Measurements from ENCODE around the gene AFP.

Gene AFP

GRCh38 chr4:73470728-73471127, 34.7 kb downstream of the AFP start:
- DNase-seq = no peak

GRCh38 chr4:73477176-73477575, 41.2 kb downstream of the AFP start:
- no peak for DNase-seq

- no peak for DNase-seq
These were observed 43.3 kb downstream of the AFP start for GRCh38 chr4:73479323-73479722.

- DNase-seq = no peak
These were observed 45.3 kb downstream of the AFP start, which contains the start of gene AFM for GRCh38 chr4:73481358-73481757. Gene AFM (plus strand): TSS chr4:73481745. CDS start chr4:73481776, 31 bp downstream.

- DNase-seq = no peak
These were observed 49.1 kb downstream of the AFP start for GRCh38 chr4:73485085-73485484.

- no peak for DNase-seq
These were observed 49.6 kb downstream of the AFP start for GRCh38 chr4:73485596-73485995.

GRCh38 chr4:73486497-73486896, 50.5 kb downstream of the AFP start:
- no peak for DNase-seq

- DNase-seq = no peak
These were observed 51.2 kb downstream of the AFP start for GRCh38 chr4:73487233-73487632.

- DNase-seq = no peak
These were observed 64.2 kb downstream of the AFP start for GRCh38 chr4:73499996-73500765.

- DNase-seq = no peak
These were observed 65.7 kb downstream of the AFP start for GRCh38 chr4:73501664-73502265.

GRCh38 chr4:73505567-73505966, 69.5 kb downstream of the AFP start:
- DNase-seq = no peak
